H1 (cell line): ENCODE measurements around the gene SEC14L5. TPM values are rescaled to one million over a fixed set of nuclear protein-coding genes. Genes with fewer than 3 reads are reported as not detected.

ENCODE experiments used
- CTCF ChIA-PET: fragments of 300-600 bp; sonication (Branson Sonifier 250); formaldehyde crosslinking; loops from one replicate; lab custom pipeline; 2021; ENCODE audit not compliant: partially characterized antibody; lab: Charles Lee
- POLR2A ChIA-PET: fragments of 300-600 bp; sonication (Branson Sonifier 250); formaldehyde crosslinking; loops from one replicate; lab custom pipeline; 2021; ENCODE audit warnings: inconsistent platforms; ENCODE audit not compliant: partially characterized antibody; lab: Charles Lee
- DNase-seq, 2 experiments: peaks; one replicate each; pipeline versions ENCODE4 v3.0.0 to v3.0.0-alpha.2; 2010 to 2022; ENCODE audit warnings: low spot score in 2 of 2, low read depth in 1 of 2, mixed read lengths in 1 of 2
- FAIRE-seq: peaks from 2 replicates; lab custom pipeline; 2011; peaks lifted over from hg19 to GRCh38; lab: Jason Lieb, UNC
- H2AFZ ChIP-seq: 2 replicates; pipeline ENCODE4 v1.8.1; 2012; ENCODE audit warnings: low read length, inconsistent platforms
- H2AK5ac ChIP-seq: 2 replicates; pipeline ENCODE4 v1.6.1; 2013; ENCODE audit warnings: low read depth, low read length
- H2BK120ac ChIP-seq: replicated peaks from 2 replicates; pipeline ENCODE3; 2013; ENCODE audit warnings: low read depth, low read length, inconsistent platforms
- H2BK12ac ChIP-seq: 2 replicates; pipeline ENCODE4 v1.6.1; 2013; ENCODE audit warnings: low read depth, low read length
- H2BK15ac ChIP-seq: 2 replicates; pipeline ENCODE4 v1.6.1; 2013; ENCODE audit warnings: low read length
- H2BK20ac ChIP-seq: 2 replicates; pipeline ENCODE4 v1.6.1; 2013; ENCODE audit warnings: low read length
- H2BK5ac ChIP-seq: 2 replicates; pipeline ENCODE4 v1.6.1; 2013; ENCODE audit warnings: low read depth, low read length
- H3K14ac ChIP-seq: 2 replicates; pipeline ENCODE4 v1.6.1; 2013; ENCODE audit warnings: inconsistent platforms; ENCODE audit not compliant: insufficient read length
- H3K18ac ChIP-seq: 2 replicates; pipeline ENCODE4 v1.6.1; 2013; ENCODE audit warnings: low read length; ENCODE audit errors: extremely low read depth
- H3K23ac ChIP-seq: 2 replicates; pipeline ENCODE4 v1.6.1; 2013; ENCODE audit warnings: inconsistent platforms; ENCODE audit not compliant: insufficient read length
- H3K23me2 ChIP-seq: 2 replicates; pipeline ENCODE4 v1.6.1; 2013; ENCODE audit warnings: low read depth, low read length
- H3K27ac ChIP-seq: 2 replicates; pipeline ENCODE4 v1.6.1; 2011; ENCODE audit warnings: low read depth, low read length, inconsistent platforms
- H3K27me3 ChIP-seq, 4 experiments: replicated peaks in 1 of 4; 1 replicate in 1 of 4; 2 replicates in 3 of 4; pipeline versions ENCODE4 v1.6.1 to v1.8.1; 2011 to 2013; ENCODE audit warnings: low read length in 3 of 4, mild to moderate bottlenecking in 3 of 4, inconsistent platforms in 2 of 4, mixed read lengths in 2 of 4, moderate library complexity in 1 of 4; ENCODE audit not compliant: control insufficient read depth in 3 of 4, insufficient read depth in 3 of 4; ENCODE audit errors: extremely low read depth in 1 of 4
- H3K36me3 ChIP-seq, 4 experiments: 2 replicates each; pipeline versions ENCODE4 v1.6.1 to v1.8.1; 2011 to 2013; ENCODE audit warnings: mild to moderate bottlenecking in 4 of 4, low read length in 3 of 4, moderate library complexity in 2 of 4, control low read depth in 1 of 4, inconsistent platforms in 1 of 4; ENCODE audit not compliant: insufficient read depth in 4 of 4, control insufficient read depth in 2 of 4
- H3K4ac ChIP-seq: replicated peaks from 2 replicates; pipeline ENCODE3; 2013; ENCODE audit warnings: low read length, low read depth, mixed read lengths, inconsistent platforms; ENCODE audit not compliant: insufficient read length
- H3K4me1 ChIP-seq, 4 experiments: replicated peaks in 1 of 4; 1 replicate in 1 of 4; 2 replicates in 3 of 4; pipeline versions ENCODE4 v1.6.1 to v1.8.1; 2011 to 2013; ENCODE audit warnings: low read length in 3 of 4, inconsistent platforms in 2 of 4, mixed read lengths in 1 of 4; ENCODE audit not compliant: insufficient read depth in 4 of 4, control insufficient read depth in 3 of 4
- H3K4me2 ChIP-seq, 2 experiments: 2 replicates each; pipeline versions ENCODE4 v1.6.1 to v1.8.1; 2011 to 2013; ENCODE audit warnings: low read depth in 2 of 2, low read length in 2 of 2, control low read depth in 1 of 2, inconsistent platforms in 1 of 2, mild to moderate bottlenecking in 1 of 2; ENCODE audit not compliant: insufficient read depth in 1 of 2
- H3K4me3 ChIP-seq, 4 experiments: fragments of 200-600, 300-600 bp in 1 of 4; sonication (generic), shearing (Covaris generic), sonication (Bioruptor Twin) in 1 of 4; 2 replicates each; pipeline versions ENCODE4 v1.5.1 to v1.8.1; 2011 to 2016; ENCODE audit warnings: low read length in 4 of 4, low read depth in 3 of 4, control low read depth in 2 of 4, inconsistent platforms in 2 of 4, mild to moderate bottlenecking in 2 of 4, mixed read lengths in 1 of 4, moderate library complexity in 1 of 4; ENCODE audit not compliant: insufficient read depth in 2 of 4; ENCODE audit errors: extremely low read depth in 1 of 4
- H3K56ac ChIP-seq: replicated peaks from 2 replicates; pipeline ENCODE3; 2013; ENCODE audit warnings: low read depth, mild to moderate bottlenecking, mixed read lengths, low read length, inconsistent platforms; ENCODE audit not compliant: insufficient read length
- H3K79me1 ChIP-seq: 2 replicates; pipeline ENCODE4 v1.6.1; 2013; ENCODE audit warnings: low read depth, low read length, control low read depth
- H3K79me2 ChIP-seq, 2 experiments: 2 replicates each; pipeline versions ENCODE4 v1.6.1 to v1.8.1; 2012 to 2013; ENCODE audit warnings: low read length in 2 of 2, mild to moderate bottlenecking in 2 of 2, inconsistent platforms in 1 of 2; ENCODE audit not compliant: insufficient read depth in 2 of 2, control insufficient read depth in 1 of 2
- H3K9ac ChIP-seq, 4 experiments: replicated peaks in 1 of 4; 1 replicate in 1 of 4; 2 replicates in 3 of 4; pipeline versions ENCODE4 v1.6.1 to v1.8.1; 2011 to 2013; ENCODE audit warnings: low read depth in 3 of 4, low read length in 3 of 4, control low read depth in 2 of 4, mild to moderate bottlenecking in 2 of 4, moderate library complexity in 2 of 4, inconsistent platforms in 1 of 4; ENCODE audit errors: extremely low read depth in 1 of 4
- H3K9me3 ChIP-seq, 2 experiments: 2 replicates each; pipeline versions ENCODE4 v1.6.1 to v1.8.1; 2012 to 2013; ENCODE audit warnings: mild to moderate bottlenecking in 2 of 2, moderate library complexity in 2 of 2, control low read depth in 1 of 2, inconsistent platforms in 1 of 2, low read depth in 1 of 2, low read length in 1 of 2, mixed read lengths in 1 of 2; ENCODE audit not compliant: insufficient read depth in 2 of 2
- H4K20me1 ChIP-seq, 2 experiments: replicated peaks in 1 of 2; 2 replicates each; pipeline versions ENCODE3 to v1.8.1; 2011 to 2013; ENCODE audit warnings: inconsistent platforms in 2 of 2, low read length in 2 of 2, mild to moderate bottlenecking in 1 of 2; ENCODE audit not compliant: insufficient read depth in 2 of 2, control insufficient read depth in 1 of 2
- H4K5ac ChIP-seq: 2 replicates; pipeline ENCODE4 v1.6.1; 2013; ENCODE audit warnings: low read length, low read depth, mixed read lengths, inconsistent platforms; ENCODE audit not compliant: insufficient read length
- H4K8ac ChIP-seq: 2 replicates; pipeline ENCODE4 v1.8.0; 2013; ENCODE audit warnings: mild to moderate bottlenecking, moderate library complexity, low read length, inconsistent platforms; ENCODE audit not compliant: insufficient read depth; ENCODE audit errors: extremely low read depth
- H4K91ac ChIP-seq: replicated peaks from 2 replicates; pipeline ENCODE3; 2013; ENCODE audit warnings: low read length, mixed read lengths, inconsistent platforms; ENCODE audit not compliant: insufficient read length
- POU5F1 ChIP-seq: IDR thresholded peaks from 2 replicates; pipeline ENCODE4 v1.6.1; 2011; ENCODE audit warnings: low read depth, mild to moderate bottlenecking, low read length, moderate library complexity
- WGBS, 2 experiments: shearing (Covaris generic) in 1 of 2; methylation state at CpG; one replicate each; pipeline versions ENCODE4 v1.1.6 to v1.1.7; 2013 to 2015; ENCODE audit warnings: low lambda C conversion rate in 2 of 2, mixed read lengths in 2 of 2, inconsistent platforms in 1 of 2, low coverage in 1 of 2, missing lambda C conversion rate in 1 of 2; ENCODE audit not compliant: insufficient replicate concordance in 2 of 2, insufficient coverage in 1 of 2, insufficient read length in 1 of 2; ENCODE audit errors: extremely low coverage in 1 of 2, missing lambda C conversion rate in 1 of 2; 5-methylcytosine and 5-hydroxymethylcytosine counted together
- polyA plus RNA-seq, 7 experiments: library from polyadenylated mRNA; depleted of rRNA in 3 of 7; stranded (reverse) in 5 of 7; unstranded in 2 of 7; fragments of >200 nt in 5 of 7; fragments of 200-250 nt in 2 of 7; gene quantifications; 1 replicate in 5 of 7; 2 replicates in 1 of 7; 4 replicates in 1 of 7; pipeline versions ENCODE4 v1.2.1 to v1.2.3, GENCODE V29; 2011 to 2013; ENCODE audit warnings: missing spikeins in 2 of 7, mixed read lengths in 2 of 7
- total RNA-seq: library from RNA; stranded (reverse); fragmentation: NEBNext Ultra II Directional; extraction: Animal tissue kit (Norgen Biotek cat#: 25700); gene quantifications from 2 replicates; pipeline ENCODE4 v1.2.1, GENCODE V29; 2021

SEC14L5 gene
- total and polyA plus RNA-seq, 2 of the 8 experiments (the other 6 are each of a cell fraction or from before 2014, with no cell fraction given), result 1.9 to 3.0 TPM

- Histone ChIP-seq H3K4me3 (no peak overlapping the region), H3K18ac (no peak overlapping the region), H3K4me2 (no peak overlapping the region), H3K27me3 (no peaks in the 10 kb centered on the region), H3K4ac (no peak overlapping the region), H3K79me2 (no peaks in the 10 kb centered on the region), H2AFZ (no peak overlapping the region), H4K5ac (no peak overlapping the region), H4K20me1 (no peaks in the 10 kb centered on the region), H3K9me3 (no peaks in the 10 kb centered on the region), H3K27ac (no peak overlapping the region), H2BK12ac (0 out of 2 replicates have a peak overlapping the region, but pooled peaks have one; percentile 60), H3K23me2 (no peaks in the 10 kb centered on the region; the same call in 1 of the 2 replicates), H3K79me1 (no peaks in the 10 kb centered on the region), H3K36me3 (no peaks in the 10 kb centered on the region), H2BK20ac (no peak overlapping the region), H2BK5ac (no peak overlapping the region), H4K8ac (peak overlapping the region; percentile 16), H3K23ac (no peak overlapping the region), H3K14ac (no peak overlapping the region), H3K56ac (no peak overlapping the region), H3K9ac (no peak overlapping the region; a peak in 1 of 7 replicates), H2AK5ac (no peak overlapping the region), H2BK120ac (no peak overlapping the region), H2BK15ac (no peak overlapping the region), H3K4me1 (peaks cover 0 to 24% (median 14%) of the 10 kb centered on the region in 4 experiments; a peak in 6 of 7 replicates), H4K91ac (no peak overlapping the region)
- CTCF ChIA-PET, result interaction anchor here (0.6 to 28.8 kb wide), 3 partner anchors 8 to 36 kb away, joined by 4 to 625 read pairs (median 6); partner anchors contain the start of gene ALG1
- TF ChIP-seq POU5F1, result no peak
- FAIRE-seq, result no peak
- POLR2A ChIA-PET, result interaction anchor here (0.8 to 2.0 kb wide), 3 partner anchors 10 to 15 kb away, joined by 3 to 5 read pairs (median 4); no protein-coding TSS in a partner anchor
- no peak for DNase-seq
- WGBS, 2 experiments, result 88% methylated on average over 11 of the region's 11 CpGs; no CpG with 5 or more reads in 1 of the 2 experiments
Observed at GRCh38 chr16:5062051-5062450, 103.9 kb downstream of the SEC14L5 start.
